HCT116 (cell line): ENCODE results near the gene APOBEC3G. TPM values are rescaled to one million over a fixed set of nuclear protein-coding genes. Genes with fewer than 3 reads are reported as not detected.

Experiments used
- ATAC-seq: fragments of 200-7000 bp; cut with Tn5 transposase; 2 replicates; pipeline ENCODE4 v1.9.1; 2020; ENCODE audit warnings: mild to moderate bottlenecking, moderate library complexity
- BruUV-seq: library from RNA; stranded (reverse); fragments of 400-500 nt; replicated peaks from 2 replicates; lab custom pipeline; 2021; lab: Mats Ljungman, UMichigan
- CTCF ChIA-PET: fragments of 300-600 bp; sonication (Branson Sonifier 250); formaldehyde crosslinking; loops from one replicate; lab custom pipeline; 2021; ENCODE audit warnings: antibody characterized with exemption; lab: Charles Lee
- POLR2A ChIA-PET: fragments of 300-600, 350-600 bp; sonication (Branson Sonifier 250); formaldehyde crosslinking; loops from one replicate; lab custom pipeline; 2021; ENCODE audit warnings: antibody characterized with exemption; lab: Charles Lee
- RAD21 ChIA-PET, 2 experiments: fragments of 300-600 bp; sonication (Branson Sonifier 250); formaldehyde crosslinking; loops; one replicate each; lab custom pipeline; 2023; ENCODE audit warnings: low total read pairs in 2 of 2; ENCODE audit not compliant: uncharacterized antibody in 2 of 2, unreplicated experiment in 2 of 2, low non-redundant PET in 1 of 2; lab: Charles Lee
- DNase-seq: peaks from one replicate; pipeline ENCODE4 v3.0.0-alpha.2; 2010; ENCODE audit warnings: low read depth, low spot score
- H2AFZ ChIP-seq: fragments of 200-600 bp; shearing (Covaris generic), sonication (generic); 2 replicates; pipeline ENCODE4 v1.6.1; 2017; ENCODE audit warnings: low read depth, mixed run types, mixed read lengths, antibody characterized with exemption, low read length; ENCODE audit not compliant: poor library complexity, severe bottlenecking
- H3K27ac ChIP-seq: 2 replicates; pipeline ENCODE4 v1.5.1; 2012; ENCODE audit warnings: low read depth, low read length
- H3K27me3 ChIP-seq: fragments of 200-600 bp; sonication (generic); 2 replicates; pipeline ENCODE4 v1.6.1; 2016; ENCODE audit warnings: mixed run types, low read length, mixed read lengths; ENCODE audit not compliant: insufficient read depth
- H3K36me3 ChIP-seq, 2 experiments: fragments of 200-500 bp in 1 of 2; fragments of 200-600 bp in 1 of 2; sonication (Bioruptor generic) in 1 of 2; sonication (generic) in 1 of 2; 2 replicates each; pipeline versions ENCODE4 v1.5.1 to v1.6.1; 2014 to 2016; ENCODE audit warnings: low read length in 2 of 2, inconsistent platforms in 1 of 2, mixed read lengths in 1 of 2, mixed run types in 1 of 2; ENCODE audit not compliant: insufficient read depth in 2 of 2, control insufficient read depth in 1 of 2
- H3K4me1 ChIP-seq, 2 experiments: fragments of 200-600 bp in 1 of 2; sonication (generic) in 1 of 2; 2 replicates each; pipeline versions ENCODE4 v1.5.1 to v1.6.1; 2012 to 2017; ENCODE audit warnings: low read length in 2 of 2, inconsistent platforms in 1 of 2, mild to moderate bottlenecking in 1 of 2, mixed read lengths in 1 of 2, mixed run types in 1 of 2, moderate library complexity in 1 of 2; ENCODE audit not compliant: insufficient read depth in 2 of 2, control insufficient read depth in 1 of 2
- H3K4me2 ChIP-seq: fragments of 200-600 bp; sonication (generic); 2 replicates; pipeline ENCODE4 v1.6.1; 2017; ENCODE audit warnings: mixed run types, low read length, mixed read lengths
- H3K4me3 ChIP-seq, 2 experiments: fragments of 200-600 bp in 1 of 2; sonication (generic) in 1 of 2; replicated peaks in 1 of 2; 2 replicates each; pipeline ENCODE4 v1.5.1; 2011 to 2016; ENCODE audit warnings: low read length in 2 of 2, control low read depth in 1 of 2, low read depth in 1 of 2, mild to moderate bottlenecking in 1 of 2, mixed read lengths in 1 of 2, mixed run types in 1 of 2
- H3K79me2 ChIP-seq: fragments of 200-600 bp; sonication (generic); 2 replicates; pipeline ENCODE4 v1.6.1; 2017; ENCODE audit warnings: mild to moderate bottlenecking, mixed run types, low read length, moderate library complexity, mixed read lengths; ENCODE audit not compliant: insufficient read depth
- H3K9ac ChIP-seq: fragments of 200-600 bp; sonication (generic); 2 replicates; pipeline ENCODE4 v1.6.1; 2016; ENCODE audit warnings: low read length, mixed read lengths
- H3K9me2 ChIP-seq: fragments of 200-600 bp; sonication (generic), shearing (Covaris generic); 2 replicates; pipeline ENCODE4 v1.6.1; 2017; ENCODE audit warnings: mixed run types, mild to moderate bottlenecking, moderate library complexity; ENCODE audit not compliant: insufficient read depth
- H3K9me3 ChIP-seq, 2 experiments: fragments of 200-500 bp in 1 of 2; fragments of 200-600 bp in 1 of 2; sonication (Bioruptor generic) in 1 of 2; sonication (generic) in 1 of 2; 2 replicates each; pipeline ENCODE4 v1.6.1; 2014 to 2017; ENCODE audit warnings: low read length in 2 of 2, mixed read lengths in 2 of 2, inconsistent platforms in 1 of 2, low read depth in 1 of 2, mild to moderate bottlenecking in 1 of 2, mixed run types in 1 of 2, moderate library complexity in 1 of 2; ENCODE audit not compliant: control insufficient read depth in 1 of 2, insufficient read depth in 1 of 2
- H4K20me1 ChIP-seq: fragments of 200-600 bp; sonication (generic), shearing (Covaris generic); 2 replicates; pipeline ENCODE4 v1.6.1; 2017; ENCODE audit warnings: mixed run types, mild to moderate bottlenecking, moderate library complexity; ENCODE audit not compliant: insufficient read depth
- CBX3 ChIP-seq: IDR thresholded peaks from 2 replicates; pipeline ENCODE4 v1.6.1; 2012; ENCODE audit warnings: low read depth
- CEBPB ChIP-seq: IDR thresholded peaks from 2 replicates; pipeline ENCODE4 v1.6.1; 2012; ENCODE audit warnings: low read depth
- CTCF ChIP-seq, 3 experiments: fragments of 200-600 bp in 1 of 3; sonication (generic) in 1 of 3; IDR thresholded peaks in 2 of 3; conservative IDR thresholded peaks in 1 of 3; 2 replicates each; pipeline ENCODE4 v1.5.1; 2012 to 2017; ENCODE audit warnings: low read depth in 2 of 3, low read length in 2 of 3, antibody characterized with exemption in 1 of 3, borderline replicate concordance in 1 of 3, control low read depth in 1 of 3, mild to moderate bottlenecking in 1 of 3, mixed read lengths in 1 of 3, mixed run types in 1 of 3, moderate library complexity in 1 of 3; ENCODE audit not compliant: insufficient read depth in 1 of 3
- EZH2phosphoT487 ChIP-seq: fragments of 200-600 bp; IDR thresholded peaks from 2 replicates; pipeline ENCODE4 v1.6.1; 2018; ENCODE audit warnings: antibody characterized with exemption, borderline replicate concordance
- JUND ChIP-seq: IDR thresholded peaks from 2 replicates; pipeline ENCODE4 v1.6.1; 2012
- POLR2AphosphoS5 ChIP-seq: IDR thresholded peaks from 2 replicates; pipeline ENCODE4 v1.6.1; 2011; ENCODE audit warnings: mild to moderate bottlenecking, low read depth, low read length, moderate library complexity
- REST ChIP-seq: IDR thresholded peaks from 2 replicates; pipeline ENCODE4 v1.6.1; 2012; ENCODE audit warnings: low read depth
- SRF ChIP-seq: IDR thresholded peaks from 2 replicates; pipeline ENCODE4 v1.6.1; 2012; ENCODE audit warnings: low read depth
- intact Hi-C: fragments of 100-400 bp; cut with micrococcal nuclease; formaldehyde crosslinking; loops from 2 replicates; pipeline ENCODE4 v1.10.0; 2022
- total RNA-seq: library from RNA; stranded (reverse); gene quantifications from one replicate; pipeline ENCODE4 v1.2.1, GENCODE V29; 2021; ENCODE audit not compliant: unreplicated experiment
- TF ChIP-seq, protein P1 (sequence below): IDR thresholded peaks from 2 replicates; pipeline ENCODE4 v1.6.1; 2011; ENCODE audit warnings: mild to moderate bottlenecking, low read length, moderate library complexity; ENCODE audit not compliant: insufficient replicate concordance; ENCODE audit errors: extremely low read depth

APOBEC3G gene
- total RNA-seq, 1 experiment from 2014 or later: 0.71 TPM

DNA sequence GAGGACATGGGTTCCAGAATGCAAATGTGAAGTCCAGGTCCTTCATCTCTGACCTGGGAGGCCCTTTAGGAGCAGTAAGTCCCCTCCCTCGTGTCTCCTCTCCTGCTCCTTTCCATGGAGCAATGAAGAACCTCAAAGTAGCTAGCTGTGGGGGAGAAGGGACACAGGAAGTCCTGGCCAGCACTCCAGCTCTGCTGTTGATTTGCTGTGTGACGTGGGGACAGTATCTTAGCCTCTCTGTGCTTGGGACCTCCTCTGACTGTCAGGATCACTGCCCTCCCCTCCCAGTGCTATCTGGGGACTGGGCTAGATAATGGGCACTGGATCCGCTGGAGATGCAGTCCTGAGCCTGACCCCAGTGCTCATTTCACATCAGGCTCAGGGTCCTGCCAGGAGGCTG, 18.9 kb downstream of the APOBEC3G start:
- Histone ChIP-seq H3K9ac (no peak overlapping the region), H3K4me1 (peaks cover 21 to 24% of the 10 kb centered on the region in 2 experiments), H4K20me1 (no peaks in the 10 kb centered on the region), H3K9me2 (no peaks in the 10 kb centered on the region), H3K4me2 (no peak overlapping the region), H2AFZ (no peak overlapping the region), H3K27ac (no peak overlapping the region), H3K4me3 (no peak overlapping the region), H3K36me3 (no peaks in the 10 kb centered on the region), H3K9me3 (no peaks in the 10 kb centered on the region), H3K27me3 (no peaks in the 10 kb centered on the region), H3K79me2 (no peaks in the 10 kb centered on the region)
- TF ChIP-seq JUND: no peak
- TF ChIP-seq CBX3: no peak
- TF ChIP-seq EZH2phosphoT487: no peak
- TF ChIP-seq, protein P1, sequence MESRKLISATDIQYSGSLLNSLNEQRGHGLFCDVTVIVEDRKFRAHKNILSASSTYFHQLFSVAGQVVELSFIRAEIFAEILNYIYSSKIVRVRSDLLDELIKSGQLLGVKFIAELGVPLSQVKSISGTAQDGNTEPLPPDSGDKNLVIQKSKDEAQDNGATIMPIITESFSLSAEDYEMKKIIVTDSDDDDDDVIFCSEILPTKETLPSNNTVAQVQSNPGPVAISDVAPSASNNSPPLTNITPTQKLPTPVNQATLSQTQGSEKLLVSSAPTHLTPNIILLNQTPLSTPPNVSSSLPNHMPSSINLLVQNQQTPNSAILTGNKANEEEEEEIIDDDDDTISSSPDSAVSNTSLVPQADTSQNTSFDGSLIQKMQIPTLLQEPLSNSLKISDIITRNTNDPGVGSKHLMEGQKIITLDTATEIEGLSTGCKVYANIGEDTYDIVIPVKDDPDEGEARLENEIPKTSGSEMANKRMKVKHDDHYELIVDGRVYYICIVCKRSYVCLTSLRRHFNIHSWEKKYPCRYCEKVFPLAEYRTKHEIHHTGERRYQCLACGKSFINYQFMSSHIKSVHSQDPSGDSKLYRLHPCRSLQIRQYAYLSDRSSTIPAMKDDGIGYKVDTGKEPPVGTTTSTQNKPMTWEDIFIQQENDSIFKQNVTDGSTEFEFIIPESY: no peak
- TF ChIP-seq POLR2AphosphoS5: no peak
- TF ChIP-seq REST: no peak
- no peak for TF ChIP-seq CTCF (IDR thresholded peaks at IDR 0.05 in 2 of 3, conservative IDR thresholded peaks at IDR 0.05 in 1 of 3; ENCODE audit: borderline replicate concordance in 1 of 3, insufficient read depth in 1 of 3, low read depth in 2 of 3, low read length in 2 of 3)
- no peak for TF ChIP-seq CEBPB
- TF ChIP-seq SRF: no peak
- ChIA-PET RAD21 (no interaction called here), POLR2A (no interaction called here), CTCF (no interaction called here)
- no TSS peak for BruUV-seq
- intact Hi-C loops: no loop called here
- ATAC-seq (no peak), DNase-seq (no peak)
